ENCODE data around the gene TBC1D14. TPM values are rescaled to one million over a fixed set of nuclear protein-coding genes. Genes with fewer than 3 reads are reported as not detected.

Gene TBC1D14
- total RNA-seq, 4 donors from 2014 or later = 54.7 to 101 (median 73.3) TPM

GRCh38 chr4:7060346-7061150 lies 150.9 kb downstream of the TBC1D14 start:
- TF ChIP-seq, protein P1, sequence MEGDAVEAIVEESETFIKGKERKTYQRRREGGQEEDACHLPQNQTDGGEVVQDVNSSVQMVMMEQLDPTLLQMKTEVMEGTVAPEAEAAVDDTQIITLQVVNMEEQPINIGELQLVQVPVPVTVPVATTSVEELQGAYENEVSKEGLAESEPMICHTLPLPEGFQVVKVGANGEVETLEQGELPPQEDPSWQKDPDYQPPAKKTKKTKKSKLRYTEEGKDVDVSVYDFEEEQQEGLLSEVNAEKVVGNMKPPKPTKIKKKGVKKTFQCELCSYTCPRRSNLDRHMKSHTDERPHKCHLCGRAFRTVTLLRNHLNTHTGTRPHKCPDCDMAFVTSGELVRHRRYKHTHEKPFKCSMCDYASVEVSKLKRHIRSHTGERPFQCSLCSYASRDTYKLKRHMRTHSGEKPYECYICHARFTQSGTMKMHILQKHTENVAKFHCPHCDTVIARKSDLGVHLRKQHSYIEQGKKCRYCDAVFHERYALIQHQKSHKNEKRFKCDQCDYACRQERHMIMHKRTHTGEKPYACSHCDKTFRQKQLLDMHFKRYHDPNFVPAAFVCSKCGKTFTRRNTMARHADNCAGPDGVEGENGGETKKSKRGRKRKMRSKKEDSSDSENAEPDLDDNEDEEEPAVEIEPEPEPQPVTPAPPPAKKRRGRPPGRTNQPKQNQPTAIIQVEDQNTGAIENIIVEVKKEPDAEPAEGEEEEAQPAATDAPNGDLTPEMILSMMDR (IDR thresholded peaks at IDR 0.05) = no peak
- TF ChIP-seq POLR2A (IDR thresholded peaks at IDR 0.05) = no peak
- DNase-seq (ENCODE audit: low spot score in 2 of 2) = no peak
- H3K4me3 ChIP-seq (ENCODE audit: low read depth, poor library complexity, severe bottlenecking) = no peak overlapping the region
- intact Hi-C loops (cut with DNase I; ENCODE audit: low total_unique reads) = no loop called here
- 86 to 91% methylated on average over 20 of the region's 20 CpGs for WGBS, 2 donors

DNA sequence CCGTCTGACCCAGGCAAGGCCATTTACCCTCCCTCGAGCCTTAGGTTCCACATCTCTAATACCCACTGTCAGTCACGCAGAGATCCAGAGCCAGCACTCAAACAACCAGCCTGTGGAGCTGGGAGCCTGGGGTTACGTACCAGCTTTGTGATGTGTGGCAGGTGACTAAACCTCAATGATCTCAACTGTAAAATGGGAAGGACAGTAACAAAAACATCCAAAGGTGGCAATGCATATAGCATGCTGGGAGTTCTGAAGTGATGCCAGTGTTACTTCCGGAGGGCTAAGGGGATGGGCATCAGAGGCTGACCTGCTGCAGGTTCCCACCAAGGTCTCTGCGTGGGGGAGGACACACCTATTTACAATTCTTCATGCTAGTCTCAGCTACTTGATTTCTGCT lies 152.2 kb downstream of the TBC1D14 start:
- DNase-seq (ENCODE audit: low spot score in 2 of 2) = no peak
- intact Hi-C loops (cut with DNase I; ENCODE audit: low total_unique reads) = no loop called here
- WGBS, 2 donors = 91 to 96% methylated on average over 6 of the region's 6 CpGs
- TF ChIP-seq POLR2A (IDR thresholded peaks at IDR 0.05) = no peak
- TF ChIP-seq, protein P1 (IDR thresholded peaks at IDR 0.05) = no peak
- no peak overlapping the region for H3K4me3 ChIP-seq (ENCODE audit: low read depth, poor library complexity, severe bottlenecking)

GRCh38 chr4:7062816-7063215 lies 153.2 kb downstream of the TBC1D14 start:
- 95 to 99% methylated on average over 4 of the region's 4 CpGs for WGBS, 2 donors
- H3K4me3 ChIP-seq (ENCODE audit: low read depth, poor library complexity, severe bottlenecking) = no peak overlapping the region
- DNase-seq (ENCODE audit: low spot score in 2 of 2) = no peak
- TF ChIP-seq, protein P1 (IDR thresholded peaks at IDR 0.05) = no peak
- no peak for TF ChIP-seq POLR2A (IDR thresholded peaks at IDR 0.05)
- intact Hi-C loops (cut with DNase I; ENCODE audit: low total_unique reads) = no loop called here

- TF ChIP-seq, protein P1 (IDR thresholded peaks at IDR 0.05) = no peak
- TF ChIP-seq POLR2A (IDR thresholded peaks at IDR 0.05) = no peak
- intact Hi-C loops (cut with DNase I; ENCODE audit: low total_unique reads) = no loop called here
- no peak overlapping the region for H3K4me3 ChIP-seq (ENCODE audit: low read depth, poor library complexity, severe bottlenecking)
- WGBS, 2 donors = 66 to 69% methylated on average over 4 of the region's 4 CpGs
- no peak for DNase-seq (ENCODE audit: low spot score in 2 of 2)
These were observed 153.7 kb downstream of the TBC1D14 start for GRCh38 chr4:7063362-7063761.

DNA sequence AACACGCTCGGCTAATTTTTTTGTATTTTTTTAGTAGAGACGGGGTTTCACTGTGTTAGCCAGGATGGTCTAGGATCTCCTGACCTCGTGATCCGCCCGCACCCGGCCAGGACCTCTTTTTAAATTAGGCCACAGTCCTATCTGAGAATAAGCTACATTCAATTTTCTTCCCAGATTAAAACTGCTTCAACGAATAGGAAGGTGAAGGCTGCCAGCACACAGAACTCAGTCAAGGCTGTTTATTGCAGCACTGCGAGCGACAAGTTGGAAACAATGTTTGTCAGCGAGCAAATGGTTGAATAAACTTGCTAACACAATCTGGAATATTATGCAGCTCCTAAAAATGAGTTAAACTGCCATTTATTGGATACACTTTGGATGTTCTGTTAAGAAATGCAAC lies 156.4 kb downstream of the TBC1D14 start:
- no peak for TF ChIP-seq POLR2A (IDR thresholded peaks at IDR 0.05)
- TF ChIP-seq, protein P1 (IDR thresholded peaks at IDR 0.05) = no peak
- 94 to 97% methylated on average over 11 of the region's 11 CpGs for WGBS, 2 donors
- DNase-seq (ENCODE audit: low spot score in 2 of 2) = no peak
- intact Hi-C loops (cut with DNase I; ENCODE audit: low total_unique reads) = loop anchor here (5.0 kb wide), 1 partner anchor 89 kb away; no protein-coding TSS in a partner anchor
- no peak overlapping the region for H3K4me3 ChIP-seq (ENCODE audit: low read depth, poor library complexity, severe bottlenecking)

Data from lower leg skin (tissue), 4 donors.